Gastrocnemius medialis (tissue), 4 donors: ENCODE measurements around the gene ST7. TPM values are rescaled to one million over a fixed set of nuclear protein-coding genes. Genes with fewer than 3 reads are reported as not detected.
A peak's percentile ranks its signal among the peaks of the same experiment; 100 is the strongest.

ENCODE experiments used
- ATAC-seq, 2 donors: fragments of 150-250 bp; one replicate each; pipeline ENCODE4 v1.9.1; 2016
- DNase-seq, 2 donors: peaks; one replicate each; pipeline ENCODE4 v3.0.0-alpha.2; 2019
- H3K27ac ChIP-seq, 4 donors: fragments of 200-600 bp; sonication (generic); 1 replicate in 1 of 4; 2 replicates in 3 of 4; pipeline ENCODE4 v1.5.1; 2016 to 2018; ENCODE audit warnings: mild to moderate bottlenecking in 2 of 4, moderate library complexity in 1 of 4
- H3K27me3 ChIP-seq, 3 donors: fragments of 200-600 bp; sonication (generic) in 2 of 3; 1 replicate in 1 of 3; 2 replicates in 2 of 3; pipeline versions ENCODE4 v1.5.1 to v1.6.0; 2016 to 2019; ENCODE audit warnings: mild to moderate bottlenecking in 1 of 3, moderate library complexity in 1 of 3
- H3K36me3 ChIP-seq, 2 donors: fragments of 200-600 bp; sonication (generic) in 1 of 2; one replicate each; pipeline ENCODE4 v1.5.1; 2017 to 2018
- H3K4me1 ChIP-seq, 2 donors: fragments of 200-600 bp; sonication (generic) in 1 of 2; one replicate each; pipeline ENCODE4 v1.5.1; 2016 to 2017; ENCODE audit warnings: mild to moderate bottlenecking in 2 of 2
- H3K4me3 ChIP-seq, 4 donors: fragments of 200-600 bp; sonication (generic) in 3 of 4; 1 replicate in 1 of 4; 2 replicates in 3 of 4; pipeline ENCODE4 v1.5.1; 2016 to 2019; ENCODE audit warnings: mild to moderate bottlenecking in 2 of 4
- H3K9me3 ChIP-seq, 3 donors: fragments of 200-600 bp; sonication (generic) in 2 of 3; 1 replicate in 1 of 3; 2 replicates in 2 of 3; pipeline ENCODE4 v1.5.1; 2016 to 2019
- POLR2A ChIP-seq, 2 donors: fragments of 450-650 bp; IDR thresholded peaks; one replicate each; pipeline ENCODE4 v1.6.1; 2017; ENCODE audit warnings: antibody characterized with exemption in 2 of 2, mild to moderate bottlenecking in 2 of 2, moderate library complexity in 2 of 2
- in situ Hi-C, 4 donors: fragments of 200-750 bp; cut with MboI; loops; one replicate each; pipeline versions ENCODE4 v1.15.0 to v1.8.0; 2017; ENCODE audit warnings: low sequenced_read_pairs in 4 of 4
- intact Hi-C: fragments of 100-400 bp; cut with DNase I; formaldehyde crosslinking; loops from one replicate; pipeline ENCODE4 v1.15.1; 2023; ENCODE audit warnings: low total_unique reads
- total RNA-seq, 4 donors: library from RNA; depleted of rRNA; stranded (reverse); fragments of >200 nt; gene quantifications; one replicate each; pipeline versions ENCODE4 v1.1.0 to v1.2.3, GENCODE V29; 2016
- TF ChIP-seq, protein P1 (sequence below), 5 experiments: fragments of 450-650 bp in 3 of 5; fragments of 200-600 bp in 2 of 5; sonication (generic) in 2 of 5; IDR thresholded peaks in 4 of 5; conservative IDR thresholded peaks in 1 of 5; 1 replicate in 4 of 5; 2 replicates in 1 of 5; pipeline ENCODE4 v1.5.1; 2016 to 2019; ENCODE audit warnings: antibody characterized with exemption in 5 of 5, mild to moderate bottlenecking in 3 of 5, moderate library complexity in 3 of 5

ST7 gene
- total RNA-seq, 4 donors from 2014 or later: 5.5 to 14.5 (median 11.9) TPM

DNA sequence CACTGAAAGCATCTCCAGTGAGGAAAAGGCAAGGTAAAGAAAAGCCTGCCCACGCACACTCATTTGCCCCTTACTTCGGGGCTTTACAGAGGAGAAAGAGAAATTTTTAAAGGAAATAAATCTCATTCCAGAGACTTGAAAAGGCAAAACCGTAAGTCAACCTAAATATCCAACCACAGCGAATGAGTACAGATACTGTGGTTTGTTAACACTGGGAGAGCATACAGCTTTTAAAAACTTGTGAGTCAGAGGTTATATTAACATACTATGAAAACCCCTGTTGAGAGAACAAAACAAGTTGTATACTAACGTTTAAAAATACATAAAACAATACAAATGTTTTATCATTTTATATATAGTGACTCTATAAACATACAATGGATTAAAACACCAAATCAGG is 28.6 kb upstream of the ST7 start:
- intact Hi-C loops (no loop called here), in situ Hi-C loops (loop anchor here in 2 of 4 donors (5.0 kb wide), 3 partner anchors 38 to 203 kb away; no protein-coding TSS in a partner anchor)
- H3K27ac ChIP-seq: no peak overlapping the region
- DNase-seq (no peak), ATAC-seq (no peak)
- TF ChIP-seq, protein P1, sequence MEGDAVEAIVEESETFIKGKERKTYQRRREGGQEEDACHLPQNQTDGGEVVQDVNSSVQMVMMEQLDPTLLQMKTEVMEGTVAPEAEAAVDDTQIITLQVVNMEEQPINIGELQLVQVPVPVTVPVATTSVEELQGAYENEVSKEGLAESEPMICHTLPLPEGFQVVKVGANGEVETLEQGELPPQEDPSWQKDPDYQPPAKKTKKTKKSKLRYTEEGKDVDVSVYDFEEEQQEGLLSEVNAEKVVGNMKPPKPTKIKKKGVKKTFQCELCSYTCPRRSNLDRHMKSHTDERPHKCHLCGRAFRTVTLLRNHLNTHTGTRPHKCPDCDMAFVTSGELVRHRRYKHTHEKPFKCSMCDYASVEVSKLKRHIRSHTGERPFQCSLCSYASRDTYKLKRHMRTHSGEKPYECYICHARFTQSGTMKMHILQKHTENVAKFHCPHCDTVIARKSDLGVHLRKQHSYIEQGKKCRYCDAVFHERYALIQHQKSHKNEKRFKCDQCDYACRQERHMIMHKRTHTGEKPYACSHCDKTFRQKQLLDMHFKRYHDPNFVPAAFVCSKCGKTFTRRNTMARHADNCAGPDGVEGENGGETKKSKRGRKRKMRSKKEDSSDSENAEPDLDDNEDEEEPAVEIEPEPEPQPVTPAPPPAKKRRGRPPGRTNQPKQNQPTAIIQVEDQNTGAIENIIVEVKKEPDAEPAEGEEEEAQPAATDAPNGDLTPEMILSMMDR (IDR thresholded peaks at IDR 0.05 in 4 of 5, conservative IDR thresholded peaks at IDR 0.05 in 1 of 5): no peak
- no peak for TF ChIP-seq POLR2A (IDR thresholded peaks at IDR 0.05)
- H3K4me3 ChIP-seq: no peak overlapping the region
- no peaks in the 10 kb centered on the region for H3K4me1 ChIP-seq
- H3K9me3 ChIP-seq: no peaks in the 10 kb centered on the region
- no peaks in the 10 kb centered on the region for H3K27me3 ChIP-seq
- H3K36me3 ChIP-seq: peaks cover 0 to 4% of the 10 kb centered on the region in 2 donors

DNA sequence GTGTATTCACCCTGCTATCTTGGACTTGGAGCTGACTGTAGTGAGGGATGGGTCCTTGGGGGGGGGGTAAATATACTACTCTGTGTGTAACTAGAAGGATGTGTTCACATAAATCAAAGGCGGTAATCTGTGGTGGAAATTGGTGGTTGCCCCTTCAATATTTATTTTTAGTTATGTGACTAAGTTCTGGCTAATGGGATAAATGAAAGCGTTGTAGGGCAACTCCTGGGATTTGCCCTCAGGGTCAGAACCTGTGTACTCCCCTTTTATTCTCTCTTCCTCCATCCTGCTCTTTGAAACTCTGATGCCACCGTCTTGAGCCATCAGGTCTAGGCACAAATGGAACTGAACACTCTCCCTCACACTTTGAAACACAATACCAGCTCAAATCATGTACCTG is 24.3 kb upstream of the ST7 start:
- no peaks in the 10 kb centered on the region for H3K27me3 ChIP-seq
- DNase-seq (no peak), ATAC-seq (no peak)
- H3K9me3 ChIP-seq: no peaks in the 10 kb centered on the region
- intact Hi-C loops: no loop called here
- TF ChIP-seq, protein P1 (IDR thresholded peaks at IDR 0.05 in 4 of 5, conservative IDR thresholded peaks at IDR 0.05 in 1 of 5): no peak
- TF ChIP-seq POLR2A (IDR thresholded peaks at IDR 0.05): no peak
- no peaks in the 10 kb centered on the region for H3K36me3 ChIP-seq
- in situ Hi-C loops: loop anchor here in 1 of 4 donors (5.0 kb wide), 2 partner anchors 58 to 198 kb away; no protein-coding TSS in a partner anchor
- H3K4me3 ChIP-seq: no peak overlapping the region
- H3K27ac ChIP-seq: no peak overlapping the region
- H3K4me1 ChIP-seq: no peaks in the 10 kb centered on the region

DNA sequence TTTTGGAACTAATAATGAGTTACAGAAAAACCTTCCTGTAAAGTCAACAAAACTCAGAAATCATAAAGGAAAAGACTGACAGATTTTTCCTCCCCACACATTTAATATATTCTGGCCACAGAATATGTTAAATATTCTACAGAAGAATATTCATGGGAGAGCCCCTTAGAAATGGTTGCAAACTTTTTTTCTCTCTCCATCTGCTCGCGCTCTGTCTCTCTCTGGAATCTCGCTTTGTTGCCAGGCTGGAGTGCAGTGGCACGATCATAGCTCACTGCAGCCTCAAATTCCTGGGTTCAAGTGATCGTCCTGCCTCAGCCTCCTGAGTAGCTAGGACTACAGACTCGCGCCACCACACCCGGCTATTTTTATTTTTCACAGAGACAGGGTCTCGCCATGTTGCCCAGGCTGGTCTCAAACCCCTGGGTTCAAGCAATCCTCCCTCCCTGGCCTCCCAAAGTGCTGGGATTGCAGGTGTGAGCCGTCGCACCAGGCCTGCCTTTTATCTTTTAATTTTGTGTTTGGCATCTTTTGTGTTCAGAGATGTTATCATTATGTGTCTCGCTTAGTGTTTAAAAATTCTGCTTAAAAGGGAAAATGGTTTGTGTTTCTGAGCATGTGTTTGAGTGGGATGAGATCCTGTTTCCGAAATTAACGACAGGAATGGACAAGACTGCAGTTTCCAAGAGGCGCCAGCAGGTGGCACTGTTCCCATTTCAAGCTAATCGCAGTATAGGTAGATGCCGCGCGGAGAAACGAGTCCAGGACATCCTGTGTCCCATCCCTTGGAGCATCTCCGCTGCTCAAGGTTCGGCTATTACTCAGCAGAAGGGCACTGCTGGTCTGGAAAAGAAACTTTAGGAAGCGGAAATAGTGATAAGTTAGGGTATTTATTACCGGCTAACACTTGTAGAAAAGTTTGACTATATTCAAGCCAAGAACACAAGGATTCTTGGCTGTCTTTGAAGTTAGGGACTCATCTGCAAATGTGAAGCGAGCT is 23.1 kb upstream of the ST7 start:
- TF ChIP-seq POLR2A (IDR thresholded peaks at IDR 0.05): no peak
- TF ChIP-seq, protein P1 (IDR thresholded peaks at IDR 0.05 in 4 of 5, conservative IDR thresholded peaks at IDR 0.05 in 1 of 5): peak; percentile 83 to 92 (median 86)
- H3K27me3 ChIP-seq: no peaks in the 10 kb centered on the region
- in situ Hi-C loops: loop anchor here (5.0 kb wide), 3 partner anchors 57 to 197 kb away; no protein-coding TSS in a partner anchor
- intact Hi-C loops: loop anchor here (1.0 to 5.0 kb wide), 4 partner anchors 23 to 197 kb away; partner anchors contain the start of gene ST7
- DNase-seq: peak; percentile 60 to 69
- H3K27ac ChIP-seq: no peak overlapping the region
- no peaks in the 10 kb centered on the region for H3K36me3 ChIP-seq
- H3K4me1 ChIP-seq: no peaks in the 10 kb centered on the region
- no peak overlapping the region for H3K4me3 ChIP-seq
- no peaks in the 10 kb centered on the region for H3K9me3 ChIP-seq
- peak; percentile 83 to 88 for ATAC-seq

DNA sequence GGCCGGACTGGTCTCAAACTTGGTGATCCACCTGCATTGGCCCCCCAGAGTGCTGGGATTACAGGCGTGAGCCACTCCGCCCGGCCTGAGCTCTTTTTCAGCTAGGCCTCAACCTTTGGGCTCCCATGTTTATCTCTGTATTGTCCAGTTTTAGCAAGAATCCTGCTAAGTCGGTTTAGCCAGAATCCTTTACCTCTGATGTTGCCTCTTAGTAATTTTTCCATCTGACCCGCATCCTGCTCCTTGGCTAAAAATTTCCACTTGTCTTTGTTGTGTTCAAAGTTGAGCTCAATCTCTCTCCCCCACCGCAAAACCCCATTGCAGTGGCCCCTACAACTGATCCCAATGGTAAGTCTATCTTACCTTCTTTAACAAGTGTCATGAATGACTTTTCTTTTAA is 20.7 kb upstream of the ST7 start:
- Histone ChIP-seq H3K4me1 (no peaks in the 10 kb centered on the region), H3K9me3 (no peaks in the 10 kb centered on the region), H3K36me3 (no peaks in the 10 kb centered on the region), H3K27ac (no peak overlapping the region), H3K27me3 (no peaks in the 10 kb centered on the region), H3K4me3 (no peak overlapping the region)
- in situ Hi-C loops (loop anchor here in 3 of 4 donors (5.0 kb wide), 2 partner anchors 190 to 195 kb away; no protein-coding TSS in a partner anchor), intact Hi-C loops (loop anchor here (5.0 kb wide), 1 partner anchor 55 kb away; no protein-coding TSS in a partner anchor)
- no peak for TF ChIP-seq POLR2A (IDR thresholded peaks at IDR 0.05)
- TF ChIP-seq, protein P1 (IDR thresholded peaks at IDR 0.05 in 4 of 5, conservative IDR thresholded peaks at IDR 0.05 in 1 of 5): no peak
- DNase-seq: no peak
- ATAC-seq: no peak
